ENCODE measurements around the gene MSI1. TPM values are rescaled to one million over a fixed set of nuclear protein-coding genes. Genes with fewer than 3 reads are reported as not detected.

The MSI1 gene
- total RNA-seq, 1 experiment from 2014 or later, result 4.1 TPM

- intact Hi-C loops (cut with micrococcal nuclease; ENCODE audit: unreplicated experiment), result loop anchor here (1.0 kb wide), 1 partner anchor 109 kb away; no protein-coding TSS in a partner anchor
- Histone ChIP-seq H3K27ac (ENCODE audit: low read length) (no peak overlapping the region), H3K36me3 (ENCODE audit: control insufficient read depth, insufficient read depth, low read length) (no peaks in the 10 kb centered on the region), H3K4me1 (ENCODE audit: control insufficient read depth, insufficient read depth, low read length) (0 out of 2 replicates have a peak, but pooled peaks cover 4% of the 10 kb centered on the region), H3K27me3 (ENCODE audit: control insufficient read depth, insufficient read depth, low read length) (no peaks in the 10 kb centered on the region), H3K4me3 (ENCODE audit: low read depth in 2 of 2, low read length in 2 of 2) (no peak overlapping the region), H3K9me3 (ENCODE audit: control insufficient read depth, insufficient read depth, low read depth, low read length) (no peaks in the 10 kb centered on the region)
- ChIA-PET POLR2A (no interaction called here), CTCF (interaction anchor here (0.7 kb wide), 1 partner anchor 57 kb away, joined by 4 read pairs; no protein-coding TSS in a partner anchor)
- in situ Hi-C loops (cut with HindIII; ENCODE audit: low pct_unique_long_range_greater_than_20kb, low sequenced_read_pairs), result no loop called here
- no peak; the same call in 1 of the 2 replicates for ATAC-seq
- BruUV-seq (replicated peaks), result no TSS peak
- no peak for TF ChIP-seq CTCF (IDR thresholded peaks at IDR 0.05)
- TF ChIP-seq POLR2AphosphoS5 (IDR thresholded peaks at IDR 0.05; ENCODE audit: low read depth, low read length), result no peak
- TF ChIP-seq REST (IDR thresholded peaks at IDR 0.05; ENCODE audit: insufficient read depth in 1 of 2, low read depth in 2 of 2, low read length in 1 of 2), result no peak
- no peak for TF ChIP-seq TCF7L2 (IDR thresholded peaks at IDR 0.05; ENCODE audit: low read depth, low read length)
- no peak for TF ChIP-seq SIN3A (IDR thresholded peaks at IDR 0.05; ENCODE audit: borderline replicate concordance, insufficient read depth, low read depth, low read length)
- DNase-seq (ENCODE audit: low read depth, low spot score), result no peak
Observed at GRCh38 chr12:120324841-120325417, 44.0 kb downstream of the MSI1 start.

- no peaks in the 10 kb centered on the region for H3K27me3 ChIP-seq (ENCODE audit: control insufficient read depth, insufficient read depth, low read length)
- in situ Hi-C loops (cut with HindIII; ENCODE audit: low pct_unique_long_range_greater_than_20kb, low sequenced_read_pairs), result no loop called here
- ChIA-PET POLR2A (interaction anchor here (0.7 kb wide), 1 partner anchor 12 kb away, joined by 4 read pairs; no protein-coding TSS in a partner anchor), CTCF (interaction anchor here (1.1 kb wide), 1 partner anchor 11 kb away, joined by 3 read pairs; no protein-coding TSS in a partner anchor)
- no peak overlapping the region for H3K27ac ChIP-seq (ENCODE audit: low read length)
- intact Hi-C loops (cut with micrococcal nuclease; ENCODE audit: unreplicated experiment), result no loop called here
- H3K36me3 ChIP-seq (ENCODE audit: control insufficient read depth, insufficient read depth, low read length), result no peaks in the 10 kb centered on the region
- TF ChIP-seq POLR2AphosphoS5 (IDR thresholded peaks at IDR 0.05; ENCODE audit: low read depth, low read length) (no peak), TCF7L2 (IDR thresholded peaks at IDR 0.05; ENCODE audit: low read depth, low read length) (no peak), SIN3A (IDR thresholded peaks at IDR 0.05; ENCODE audit: borderline replicate concordance, insufficient read depth, low read depth, low read length) (no peak), CTCF (IDR thresholded peaks at IDR 0.05) (no peak), REST (IDR thresholded peaks at IDR 0.05; ENCODE audit: insufficient read depth in 1 of 2, low read depth in 2 of 2, low read length in 1 of 2) (no peak)
- DNase-seq (ENCODE audit: low read depth, low spot score) (no peak), ATAC-seq (no peak)
- H3K9me3 ChIP-seq (ENCODE audit: control insufficient read depth, insufficient read depth, low read depth, low read length), result no peaks in the 10 kb centered on the region
- no peak overlapping the region for H3K4me3 ChIP-seq (ENCODE audit: low read depth in 2 of 2, low read length in 2 of 2)
- no TSS peak for BruUV-seq (replicated peaks)
- H3K4me1 ChIP-seq (ENCODE audit: control insufficient read depth, insufficient read depth, low read length), result 0 out of 2 replicates have a peak, but pooled peaks cover 4% of the 10 kb centered on the region
Observed at GRCh38 chr12:120323772-120324171, 45.2 kb downstream of the MSI1 start.

Data from Panc1 (cell line).